ENCODE data around the gene DLG4. TPM values are rescaled to one million over a fixed set of nuclear protein-coding genes. Genes with fewer than 3 reads are reported as not detected.
A peak's percentile ranks its signal among the peaks of the same experiment; 100 is the strongest.

DLG4 gene
- total RNA-seq, 4 donors from 2014 or later: 2.7 to 7.7 (median 4.7) TPM

GRCh38 chr17:7208754-7209460 lies 10.7 kb downstream of the DLG4 start:
- intact Hi-C loops (cut with DNase I; ENCODE audit: low total_unique reads): no loop called here
- no peak overlapping the region for H3K4me3 ChIP-seq (ENCODE audit: low read depth, poor library complexity, severe bottlenecking)
- WGBS, 2 donors: 86 to 89% methylated on average over 9 of the region's 9 CpGs
- TF ChIP-seq POLR2A (IDR thresholded peaks at IDR 0.05) (no peak), CTCF (IDR thresholded peaks at IDR 0.05) (no peak)
- DNase-seq (ENCODE audit: low spot score in 2 of 2): no peak

GRCh38 chr17:7208027-7208571 lies 11.5 kb downstream of the DLG4 start:
- 64 to 67% methylated on average over 20 of the region's 21 CpGs for WGBS, 2 donors
- no peak for DNase-seq (ENCODE audit: low spot score in 2 of 2)
- no peak overlapping the region for H3K4me3 ChIP-seq (ENCODE audit: low read depth, poor library complexity, severe bottlenecking)
- TF ChIP-seq POLR2A (IDR thresholded peaks at IDR 0.05) (no peak), CTCF (IDR thresholded peaks at IDR 0.05) (no peak)
- intact Hi-C loops (cut with DNase I; ENCODE audit: low total_unique reads): no loop called here

- intact Hi-C loops (cut with DNase I; ENCODE audit: low total_unique reads): no loop called here
- no peak for DNase-seq (ENCODE audit: low spot score in 2 of 2)
- no peak overlapping the region for H3K4me3 ChIP-seq (ENCODE audit: low read depth, poor library complexity, severe bottlenecking)
- no peak for TF ChIP-seq CTCF (IDR thresholded peaks at IDR 0.05)
- TF ChIP-seq POLR2A (IDR thresholded peaks at IDR 0.05): no peak
- 79 to 82% methylated on average over 24 of the region's 24 CpGs for WGBS, 2 donors
Observed at GRCh38 chr17:7207120-7208001, 12.3 kb downstream of the DLG4 start.

- no peak for TF ChIP-seq POLR2A (IDR thresholded peaks at IDR 0.05)
- no peak for TF ChIP-seq CTCF (IDR thresholded peaks at IDR 0.05)
- WGBS, 2 donors: 51% methylated on average over 15 of the region's 15 CpGs
- H3K4me3 ChIP-seq (ENCODE audit: low read depth, poor library complexity, severe bottlenecking): no peak overlapping the region
- intact Hi-C loops (cut with DNase I; ENCODE audit: low total_unique reads): no loop called here
- no peak for DNase-seq (ENCODE audit: low spot score in 2 of 2)
Observed at GRCh38 chr17:7205561-7205960, 14.1 kb downstream of the DLG4 start.

- TF ChIP-seq POLR2A (IDR thresholded peaks at IDR 0.05): no peak
- 0 to 2% methylated on average over 34 of the region's 34 CpGs for WGBS, 2 donors
- intact Hi-C loops (cut with DNase I; ENCODE audit: low total_unique reads): no loop called here
- peak overlapping the region; percentile 17 for H3K4me3 ChIP-seq (ENCODE audit: low read depth, poor library complexity, severe bottlenecking)
- peak; percentile 70 to 96 for DNase-seq (ENCODE audit: low spot score in 2 of 2)
Observed at GRCh38 chr17:7204828-7205461, 14.7 kb downstream of the DLG4 start.

DNA sequence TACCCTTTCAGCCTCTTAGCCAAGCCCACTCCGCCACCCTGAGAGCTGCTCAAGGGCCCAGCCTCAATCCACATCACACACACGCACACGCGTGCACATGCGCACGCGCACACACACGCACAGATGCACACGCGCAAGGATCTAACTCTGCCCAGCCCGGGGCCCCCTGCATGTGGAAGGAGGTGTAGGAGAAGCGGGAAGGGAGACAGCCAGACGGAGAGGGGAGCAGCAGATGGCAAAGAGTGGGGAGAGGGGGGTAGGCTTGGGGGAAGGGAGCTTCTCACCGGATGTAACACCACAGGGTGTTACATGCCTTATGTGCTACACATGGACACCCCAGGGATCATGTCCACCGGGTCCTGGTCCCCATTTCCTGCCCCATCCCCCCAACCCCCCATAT lies 15.3 kb downstream of the DLG4 start:
- 68 to 76% methylated on average over 15 of the region's 15 CpGs for WGBS, 2 donors
- no peak overlapping the region for H3K4me3 ChIP-seq (ENCODE audit: low read depth, poor library complexity, severe bottlenecking)
- DNase-seq (ENCODE audit: low spot score in 2 of 2): no peak
- TF ChIP-seq POLR2A (IDR thresholded peaks at IDR 0.05): no peak
- TF ChIP-seq CTCF (IDR thresholded peaks at IDR 0.05): no peak
- intact Hi-C loops (cut with DNase I; ENCODE audit: low total_unique reads): no loop called here
